HG03139 (cell line): ENCODE results near the gene PUS10.
"Not testable (repeated sequence)": the region's sequence is repeated elsewhere in the genome, so short reads cannot be mapped to it uniquely, and the experiment has no call there.

Source experiments
- ATAC-seq: cut with Tn5 transposase; IDR thresholded peaks from one replicate; pipeline ENCODE4 v1.9.1; 2021; ENCODE audit not compliant: unreplicated experiment

Gene PUS10

GRCh38 chr2:60936757-60937156 is 81.3 kb downstream of the PUS10 start:
- ATAC-seq, result no peak

GRCh38 chr2:60934165-60934722 is 83.8 kb downstream of the PUS10 start:
- no peak for ATAC-seq

- ATAC-seq, result no peak
These were observed 85.1 kb downstream of the PUS10 start for GRCh38 chr2:60932954-60933353.

DNA sequence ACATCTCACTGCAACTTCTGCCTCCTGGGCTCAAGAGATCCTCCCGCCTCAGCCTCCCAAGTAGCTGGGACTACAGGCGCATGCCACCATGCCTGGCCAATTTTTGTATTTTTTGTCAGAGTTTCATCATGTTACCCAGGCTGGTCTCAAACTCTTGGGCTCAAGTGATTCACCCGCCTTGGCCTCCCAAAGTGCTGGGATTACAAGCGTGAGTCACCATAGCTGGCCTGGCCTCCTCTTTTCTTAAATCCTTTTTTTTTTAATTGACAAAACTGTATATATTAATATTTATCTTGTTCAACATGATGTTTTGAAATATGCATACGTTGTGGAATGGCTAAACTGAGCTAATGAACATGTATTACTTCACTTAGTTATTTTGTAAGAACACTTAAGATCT is 86.0 kb downstream of the PUS10 start:
- ATAC-seq, result not testable (repeated sequence)

- no peak for ATAC-seq
These were observed 91.1 kb downstream of the PUS10 start for GRCh38 chr2:60926741-60927552.

GRCh38 chr2:60925994-60926740 is 91.9 kb downstream of the PUS10 start:
- no peak for ATAC-seq

DNA sequence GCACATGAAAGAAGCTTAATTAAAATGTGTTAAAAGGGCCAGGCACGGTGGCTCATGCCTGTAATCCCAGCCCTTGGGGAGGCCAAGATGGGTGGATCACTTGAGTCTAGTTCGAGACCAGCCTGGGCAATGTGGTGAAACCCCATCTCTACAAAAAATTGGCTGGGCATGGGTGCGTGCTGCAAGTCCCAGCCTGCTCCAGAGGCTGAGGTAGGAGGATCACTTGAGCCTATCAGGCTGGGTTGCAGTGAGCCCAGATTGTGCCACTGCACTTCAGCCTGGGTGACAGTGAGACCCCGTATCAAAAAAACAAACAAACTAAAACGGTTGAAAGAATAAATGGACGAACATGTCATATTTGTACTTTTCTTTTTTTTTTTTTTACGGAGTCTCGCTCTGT is 110.7 kb downstream of the PUS10 start:
- ATAC-seq, result no peak

GRCh38 chr2:60906395-60906794 is 111.7 kb downstream of the PUS10 start:
- no peak for ATAC-seq

DNA sequence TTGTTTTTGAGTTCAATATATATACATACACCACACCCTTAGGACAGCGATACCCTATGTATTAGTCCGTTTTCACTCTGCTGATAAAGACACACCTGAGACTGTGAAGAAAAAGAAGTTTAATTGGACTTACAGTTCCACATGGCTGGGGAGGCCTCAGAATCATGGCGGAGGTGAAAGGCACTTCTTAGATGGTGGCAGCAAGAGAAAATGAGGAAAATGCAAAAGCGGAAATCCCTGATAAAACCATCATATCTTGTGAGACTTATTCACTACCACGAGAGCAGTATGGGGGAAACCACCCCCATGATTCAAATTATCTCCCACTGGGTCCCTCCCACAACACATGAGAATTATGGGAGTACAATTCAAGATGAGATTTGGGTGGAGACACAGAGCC is 112.2 kb downstream of the PUS10 start:
- ATAC-seq, result not testable (repeated sequence)

- ATAC-seq, result not testable (repeated sequence)
These were observed 116.8 kb downstream of the PUS10 start for GRCh38 chr2:60901296-60901695.

DNA sequence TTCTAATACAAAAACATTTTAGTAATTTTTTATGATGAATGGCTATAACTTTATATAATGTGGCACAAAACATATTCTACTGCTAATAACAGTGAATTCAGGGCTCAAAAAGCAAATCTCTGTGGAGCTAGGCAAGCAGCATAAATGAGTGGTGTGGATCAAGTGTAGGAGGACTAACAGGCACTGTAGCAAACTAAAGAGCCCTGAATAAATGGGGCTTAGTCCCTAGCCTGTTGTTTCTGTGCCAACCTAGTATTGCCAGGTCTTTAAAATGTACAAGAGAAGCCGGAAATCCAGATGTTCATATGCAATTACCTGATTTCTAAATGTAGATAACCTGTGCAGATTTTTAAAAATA is 118.2 kb downstream of the PUS10 start:
- no peak for ATAC-seq

DNA sequence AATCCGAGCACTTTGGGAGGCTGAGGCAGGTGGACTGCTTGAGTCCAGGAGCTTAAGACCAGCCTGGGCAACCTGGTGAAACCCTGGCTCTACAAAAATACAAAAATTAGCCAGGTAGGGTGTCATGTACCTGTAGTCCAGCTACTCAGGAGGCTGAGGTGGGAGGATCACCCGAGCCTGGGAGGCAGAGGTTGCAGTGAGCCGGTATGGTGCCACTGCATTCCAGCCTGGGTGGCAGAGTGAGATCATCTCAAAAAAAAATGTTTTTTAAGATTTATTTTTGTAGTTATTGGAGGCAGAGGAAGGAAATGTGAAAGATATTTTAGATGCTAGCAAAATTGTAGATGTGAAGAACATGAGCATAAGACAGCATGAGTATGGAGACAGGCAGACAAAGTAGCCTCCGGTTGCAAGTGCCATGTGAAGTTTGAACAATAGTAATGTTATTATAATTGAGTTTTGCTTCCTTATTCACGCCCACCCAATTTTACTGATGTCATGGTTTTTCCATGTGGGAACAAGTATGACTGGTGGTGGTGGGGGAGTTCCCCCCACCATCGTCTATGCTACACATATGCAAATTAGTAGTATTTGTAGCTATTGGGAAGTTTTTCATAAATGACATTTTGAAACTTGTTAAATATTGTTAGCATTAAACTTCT is 118.7 kb downstream of the PUS10 start:
- no peak for ATAC-seq

GRCh38 chr2:60898567-60898966 is 119.5 kb downstream of the PUS10 start:
- ATAC-seq, result no peak
